IMR-90 (cell line): ENCODE measurements around the gene ELP4. TPM values are rescaled to one million over a fixed set of nuclear protein-coding genes. Genes with fewer than 3 reads are reported as not detected.

ENCODE experiments used
- ATAC-seq: fragments of 200-7000 bp; cut with Tn5 transposase; 2 replicates; pipeline ENCODE4 v1.9.1; 2020; ENCODE audit warnings: low read depth, mild to moderate bottlenecking, moderate library complexity
- BruUV-seq: library from RNA; stranded (reverse); fragments of 400-500 nt; replicated peaks from 2 replicates; lab custom pipeline; 2021; lab: Mats Ljungman, UMichigan
- CTCF ChIA-PET: fragments of 300-600 bp; formaldehyde crosslinking; extraction: SDS; loops from one replicate; lab custom pipeline; 2021; ENCODE audit warnings: antibody characterized with exemption; lab: Yijun Ruan, JAX
- POLR2A ChIA-PET: fragments of 300-600 bp; sonication (Branson Sonifier 250); formaldehyde crosslinking; loops from one replicate; lab custom pipeline; 2022; ENCODE audit warnings: antibody characterized with exemption; ENCODE audit not compliant: unreplicated experiment; lab: Charles Lee
- DNase-seq: peaks from one replicate; pipeline ENCODE4 v3.0.0; 2013
- H2AFZ ChIP-seq: replicated peaks from 2 replicates; pipeline ENCODE3; 2013; ENCODE audit warnings: low read length, mild to moderate bottlenecking; ENCODE audit not compliant: poor library complexity
- H2AK5ac ChIP-seq: 2 replicates; pipeline ENCODE4 v1.6.1; 2013; ENCODE audit warnings: low read depth, low read length, inconsistent platforms
- H2AK9ac ChIP-seq: replicated peaks from 2 replicates; pipeline ENCODE3; 2013; ENCODE audit warnings: mild to moderate bottlenecking, low read depth, low read length, moderate library complexity; ENCODE audit not compliant: poor library complexity
- H2BK120ac ChIP-seq: 2 replicates; pipeline ENCODE4 v1.6.1; 2013; ENCODE audit warnings: low read depth, low read length, inconsistent platforms
- H2BK15ac ChIP-seq: 3 replicates; pipeline ENCODE4 v1.6.1; 2013; ENCODE audit warnings: low read depth, low read length, inconsistent platforms
- H2BK20ac ChIP-seq: 2 replicates; pipeline ENCODE4 v1.6.1; 2013; ENCODE audit warnings: low read depth, mild to moderate bottlenecking, inconsistent platforms, low read length, moderate library complexity
- H2BK5ac ChIP-seq: 2 replicates; pipeline ENCODE4 v1.6.1; 2013; ENCODE audit warnings: mild to moderate bottlenecking, low read depth, low read length, inconsistent platforms; ENCODE audit not compliant: poor library complexity, severe bottlenecking
- H3K14ac ChIP-seq: replicated peaks from 2 replicates; pipeline ENCODE4 v1.6.1; 2013; ENCODE audit warnings: low read depth, low read length, inconsistent platforms
- H3K18ac ChIP-seq: 2 replicates; pipeline ENCODE4 v1.6.1; 2013; ENCODE audit warnings: low read depth, low read length, control low read depth
- H3K23ac ChIP-seq: 2 replicates; pipeline ENCODE4 v1.6.1; 2013; ENCODE audit warnings: low read depth, low read length, inconsistent platforms
- H3K27ac ChIP-seq: 2 replicates; pipeline ENCODE4 v1.5.1; 2013; ENCODE audit warnings: mild to moderate bottlenecking, control low read depth, low read length; ENCODE audit not compliant: insufficient read depth
- H3K27me3 ChIP-seq: 2 replicates; pipeline ENCODE4 v1.6.1; 2013; ENCODE audit warnings: low read length; ENCODE audit not compliant: control insufficient read depth, insufficient read depth
- H3K36me3 ChIP-seq: 2 replicates; pipeline ENCODE4 v1.6.1; 2013; ENCODE audit warnings: low read length, mixed read lengths; ENCODE audit not compliant: control insufficient read depth, insufficient read depth
- H3K4ac ChIP-seq: 2 replicates; pipeline ENCODE4 v1.6.1; 2013; ENCODE audit warnings: low read depth, low read length, inconsistent platforms
- H3K4me1 ChIP-seq: 2 replicates; pipeline ENCODE4 v1.6.1; 2013; ENCODE audit warnings: low read length, mixed read lengths; ENCODE audit not compliant: control insufficient read depth, insufficient read depth
- H3K4me2 ChIP-seq: 2 replicates; pipeline ENCODE4 v1.6.1; 2013; ENCODE audit warnings: low read depth, mild to moderate bottlenecking, control low read depth, low read length, moderate library complexity
- H3K4me3 ChIP-seq: 2 replicates; pipeline ENCODE4 v1.5.1; 2013; ENCODE audit warnings: low read depth, mild to moderate bottlenecking, control low read depth, low read length, moderate library complexity; ENCODE audit not compliant: insufficient read depth
- H3K56ac ChIP-seq: 2 replicates; pipeline ENCODE4 v1.6.1; 2013; ENCODE audit warnings: low read length, inconsistent platforms; ENCODE audit not compliant: insufficient read depth; ENCODE audit errors: extremely low read depth
- H3K79me1 ChIP-seq, 2 experiments: 2 replicates each; pipeline ENCODE4 v1.6.1; 2013; ENCODE audit warnings: low read length in 2 of 2, inconsistent platforms in 1 of 2, low read depth in 1 of 2
- H3K9ac ChIP-seq: 2 replicates; pipeline ENCODE4 v1.6.1; 2013; ENCODE audit warnings: low read depth, low read length, control low read depth
- H3K9me1 ChIP-seq: 2 replicates; pipeline ENCODE4 v1.6.1; 2013; ENCODE audit warnings: low read length, inconsistent platforms; ENCODE audit not compliant: insufficient read depth
- H3K9me3 ChIP-seq: 2 replicates; pipeline ENCODE4 v1.6.1; 2013; ENCODE audit warnings: low read length; ENCODE audit not compliant: control insufficient read depth, insufficient read depth
- H4K20me1 ChIP-seq: 2 replicates; pipeline ENCODE4 v1.6.1; 2013; ENCODE audit warnings: low read length, inconsistent platforms; ENCODE audit not compliant: insufficient read depth
- H4K5ac ChIP-seq: 2 replicates; pipeline ENCODE4 v1.6.1; 2013; ENCODE audit warnings: mild to moderate bottlenecking, low read depth, low read length, control low read depth
- H4K8ac ChIP-seq, 2 experiments: 2 replicates each; pipeline ENCODE4 v1.6.1; 2013; ENCODE audit warnings: low read depth in 2 of 2, low read length in 2 of 2, control low read depth in 1 of 2, inconsistent platforms in 1 of 2
- H4K91ac ChIP-seq: 2 replicates; pipeline ENCODE4 v1.6.1; 2013; ENCODE audit warnings: low read depth, low read length, inconsistent platforms; ENCODE audit not compliant: insufficient read depth
- ELK1 ChIP-seq: fragments of 150-350 bp; IDR thresholded peaks from 2 replicates; pipeline ENCODE4 v1.6.1; 2016; ENCODE audit warnings: low read depth, mild to moderate bottlenecking, low read length, moderate library complexity, borderline replicate concordance
- MAFK ChIP-seq: IDR thresholded peaks from 2 replicates; pipeline ENCODE4 v1.6.1; 2012; ENCODE audit warnings: low read depth, low read length, improper control_type of control experiment
- MAZ ChIP-seq: IDR thresholded peaks from 2 replicates; pipeline ENCODE4 v1.6.1; 2012; ENCODE audit warnings: low read depth, mild to moderate bottlenecking, low read length, improper control_type of control experiment, moderate library complexity, borderline replicate concordance
- NFE2L2 ChIP-seq: fragments of 150-350 bp; IDR thresholded peaks from 2 replicates; pipeline ENCODE4 v1.6.1; 2016; ENCODE audit warnings: low read depth, mild to moderate bottlenecking, low read length
- POLR2A ChIP-seq: IDR thresholded peaks from 2 replicates; pipeline ENCODE4 v1.6.1; 2012; ENCODE audit warnings: mild to moderate bottlenecking, low read depth, low read length
- RCOR1 ChIP-seq: IDR thresholded peaks from 2 replicates; pipeline ENCODE4 v1.6.1; 2012; ENCODE audit warnings: mild to moderate bottlenecking, low read length, improper control_type of control experiment; ENCODE audit not compliant: insufficient replicate concordance
- USF2 ChIP-seq: fragments of 150-350 bp; IDR thresholded peaks from 2 replicates; pipeline ENCODE4 v1.6.1; 2017; ENCODE audit warnings: mild to moderate bottlenecking, antibody characterized with exemption, low read length, low read depth
- WGBS, 2 experiments: methylation state at CpG; one replicate each; pipeline versions ENCODE4 v1.1.5 to v1.1.7; 2013; ENCODE audit warnings: missing lambda C conversion rate in 2 of 2; ENCODE audit not compliant: insufficient read length in 1 of 2; ENCODE audit errors: extremely low coverage in 2 of 2; 5-methylcytosine and 5-hydroxymethylcytosine counted together
- dilution Hi-C: fragments of 300-500 bp; cut with HindIII; formaldehyde crosslinking; loops from one replicate; pipeline ENCODE4 v1.14.3; 2018; ENCODE audit warnings: low sequenced_read_pairs; ENCODE audit not compliant: unreplicated experiment
- in situ Hi-C: fragments of 300-500 bp; cut with MboI; formaldehyde crosslinking; loops from 3 replicates; pipeline ENCODE4 v1.14.3; 2019; ENCODE audit warnings: low sequenced_read_pairs, inconsistent platforms, mixed read lengths
- intact Hi-C: fragments of 100-400 bp; cut with micrococcal nuclease; formaldehyde crosslinking; loops from 2 replicates; pipeline ENCODE4 v1.10.0; 2022
- polyA plus RNA-seq, 3 experiments: library from polyadenylated mRNA; depleted of rRNA; stranded (reverse); fragments of >200 nt; gene quantifications; 2 replicates each; pipeline ENCODE4 v1.2.3, GENCODE V29; 2012; ENCODE audit warnings: low replicate concordance in 1 of 3
- total RNA-seq: library from RNA; depleted of rRNA; stranded (reverse); fragments of >200 nt; gene quantifications from 2 replicates; pipeline ENCODE4 v1.2.3, GENCODE V29; 2012

The ELP4 gene
- total and polyA plus RNA-seq, 2 of the 4 experiments (the other 2 are of a cell fraction) = 8.4 to 20.4 TPM

- no CpG with 5 or more reads among the region's 4 CpGs for WGBS, 2 experiments
Measured at GRCh38 chr11:31535479-31535878, 25.9 kb downstream of the ELP4 start.

More at GRCh38 chr11:31535479-31535878, 25.9 kb downstream of the ELP4 start:
- Histone ChIP-seq H3K4me1 (no peaks in the 10 kb centered on the region), H4K5ac (no peak overlapping the region), H2AK5ac (no peak overlapping the region), H2AK9ac (no peak overlapping the region), H3K9me1 (no peaks in the 10 kb centered on the region), H2BK20ac (no peak overlapping the region), H3K27me3 (no peaks in the 10 kb centered on the region), H3K9ac (no peak overlapping the region), H4K8ac (no peak overlapping the region), H2AFZ (no peak overlapping the region), H3K27ac (no peak overlapping the region), H3K9me3 (no peaks in the 10 kb centered on the region), H3K4ac (no peak overlapping the region), H3K14ac (no peak overlapping the region), H3K79me1 (no peaks in the 10 kb centered on the region; a peak in 1 of 4 replicates), H3K18ac (no peak overlapping the region), H4K91ac (no peak overlapping the region), H3K4me3 (no peak overlapping the region), H4K20me1 (no peaks in the 10 kb centered on the region), H3K56ac (no peak overlapping the region), H2BK15ac (no peak overlapping the region), H2BK5ac (no peak overlapping the region), H2BK120ac (no peak overlapping the region), H3K36me3 (no peaks in the 10 kb centered on the region), H3K4me2 (no peak overlapping the region), H3K23ac (no peak overlapping the region)
- ATAC-seq (no peak), DNase-seq (no peak)
- ChIA-PET CTCF (no interaction called here), POLR2A (no interaction called here)
- no TSS peak for BruUV-seq
- dilution Hi-C loops (no loop called here), intact Hi-C loops (no loop called here), in situ Hi-C loops (no loop called here)
- TF ChIP-seq NFE2L2 (no peak), MAZ (no peak), USF2 (no peak), MAFK (no peak), POLR2A (no peak), RCOR1 (no peak), ELK1 (no peak)
